Stomach (tissue), 9 donors: Measurements from ENCODE around the gene DNAJC22. TPM values are rescaled to one million over a fixed set of nuclear protein-coding genes. Genes with fewer than 3 reads are reported as not detected.
"Not testable (repeated sequence)": the region's sequence is repeated elsewhere in the genome, so short reads cannot be mapped to it uniquely, and the experiment has no call there.

Experiments used
- DNase-seq, 2 donors: peaks; one replicate each; pipeline versions ENCODE4 v3.0.0 to v3.0.0-alpha.2; 2013 to 2019
- H3K27ac ChIP-seq, 5 donors: fragments of 200-600 bp in 4 of 5; sonication (generic) in 4 of 5; one replicate each; pipeline ENCODE4 v1.5.1; 2013 to 2019; ENCODE audit warnings: mild to moderate bottlenecking in 1 of 5, moderate library complexity in 1 of 5
- H3K27me3 ChIP-seq, 3 donors: fragments of 200-600 bp; sonication (generic); one replicate each; pipeline ENCODE4 v1.5.1; 2017 to 2019; ENCODE audit warnings: mixed run types in 1 of 3
- H3K36me3 ChIP-seq, 4 donors: fragments of 200-600 bp; sonication (generic); 1 replicate in 3 of 4; 2 replicates in 1 of 4; pipeline ENCODE4 v1.5.1; 2016 to 2019
- H3K4me1 ChIP-seq, 4 donors: fragments of 200-600 bp; sonication (generic); one replicate each; pipeline ENCODE4 v1.5.1; 2016 to 2019
- H3K4me3 ChIP-seq, 4 donors: fragments of 200-600 bp; sonication (generic) in 3 of 4; one replicate each; pipeline ENCODE4 v1.5.1; 2016 to 2019; ENCODE audit warnings: mild to moderate bottlenecking in 1 of 4
- H3K9me3 ChIP-seq, 4 donors: fragments of 200-600 bp; sonication (generic); one replicate each; pipeline ENCODE4 v1.5.1; 2016 to 2019
- CTCF ChIP-seq, 7 experiments: fragments of 450-650 bp in 4 of 7; fragments of 200-600 bp in 3 of 7; sonication (generic) in 3 of 7; IDR thresholded peaks; one replicate each; pipeline ENCODE4 v1.5.1; 2016 to 2019; ENCODE audit warnings: antibody characterized with exemption in 7 of 7, control low read depth in 2 of 7, mild to moderate bottlenecking in 1 of 7
- EP300 ChIP-seq: sonication (generic); formaldehyde crosslinking; IDR thresholded peaks from one replicate; pipeline ENCODE4 v1.6.1; 2017; ENCODE audit warnings: antibody characterized with exemption
- POLR2A ChIP-seq, 4 donors: fragments of 450-650 bp; IDR thresholded peaks; one replicate each; pipeline ENCODE4 v1.6.1; 2016; ENCODE audit warnings: antibody characterized with exemption in 4 of 4, control low read depth in 2 of 4, mild to moderate bottlenecking in 1 of 4, moderate library complexity in 1 of 4
- POLR2AphosphoS5 ChIP-seq, 3 donors: sonication (generic); formaldehyde crosslinking; IDR thresholded peaks; one replicate each; pipeline ENCODE4 v1.6.1; 2016; ENCODE audit warnings: antibody characterized with exemption in 3 of 3
- WGBS, 5 donors: extraction: QIAGEN DNeasy Blood & Tissue Kit in 3 of 5; methylation state at CpG; one replicate each; pipeline versions ENCODE4 v1.1.5 to v1.1.7; 2013 to 2018; 5-methylcytosine and 5-hydroxymethylcytosine counted together
- intact Hi-C: fragments of 100-400 bp; cut with DNase I; formaldehyde crosslinking; loops from one replicate; pipeline ENCODE4 v1.15.1; 2023; ENCODE audit warnings: low total_unique reads
- polyA plus RNA-seq, 3 donors: library from polyadenylated mRNA; stranded (reverse); fragments of 200-250 nt; gene quantifications; one replicate each; pipeline ENCODE4 v1.2.3, GENCODE V29; 2013
- total RNA-seq, 5 donors: library from RNA; depleted of rRNA; stranded (reverse); fragments of >200 nt; gene quantifications; one replicate each; pipeline versions ENCODE4 v1.1.0 to v1.2.3, GENCODE V29; 2014 to 2016
- donor health status: healthy with polysubstance abuse.
- donor health status: Bipolar disorder and iron deficiency.
- donor health status: healthy.

The DNAJC22 gene
- total and polyA plus RNA-seq, 8 donors, result 1.5 to 54.7 (median 3.1) TPM; not detected in 1

- Histone ChIP-seq H3K4me1 (peaks cover 0 to under 1% (median 0%) of the 10 kb centered on the region in 4 donors), H3K9me3 (no peaks in the 10 kb centered on the region), H3K4me3 (no peak overlapping the region), H3K36me3 (peaks cover 0 to 11% (median 5%) of the 10 kb centered on the region in 4 donors), H3K27me3 (no peaks in the 10 kb centered on the region), H3K27ac (no peak overlapping the region)
- DNase-seq, result no peak
- 79 to 95% (median 81%) methylated on average over 1 of the region's 1 CpG for WGBS, 5 donors
- TF ChIP-seq CTCF (IDR thresholded peaks at IDR 0.05) (no peak), POLR2AphosphoS5 (IDR thresholded peaks at IDR 0.05) (no peak), EP300 (no peak), POLR2A (IDR thresholded peaks at IDR 0.05) (no peak)
- intact Hi-C loops, result no loop called here
Observed at GRCh38 chr12:49375406-49375805, 28.7 kb downstream of the DNAJC22 start.

- intact Hi-C loops, result no loop called here
- no peaks in the 10 kb centered on the region for H3K4me1 ChIP-seq
- no peak for DNase-seq
- WGBS, 5 donors, result 42 to 82% (median 68%) methylated on average over 2 of the region's 2 CpGs
- H3K36me3 ChIP-seq, result peaks cover 0 to 11% (median 5%) of the 10 kb centered on the region in 4 donors
- H3K27ac ChIP-seq, result no peak overlapping the region
- H3K27me3 ChIP-seq, result no peaks in the 10 kb centered on the region
- no peaks in the 10 kb centered on the region for H3K9me3 ChIP-seq
- TF ChIP-seq POLR2AphosphoS5 (IDR thresholded peaks at IDR 0.05) (no peak), POLR2A (IDR thresholded peaks at IDR 0.05) (no peak), EP300 (no peak), CTCF (IDR thresholded peaks at IDR 0.05) (no peak)
- no peak overlapping the region for H3K4me3 ChIP-seq
Observed at GRCh38 chr12:49377386-49377785, 30.7 kb downstream of the DNAJC22 start.

DNA sequence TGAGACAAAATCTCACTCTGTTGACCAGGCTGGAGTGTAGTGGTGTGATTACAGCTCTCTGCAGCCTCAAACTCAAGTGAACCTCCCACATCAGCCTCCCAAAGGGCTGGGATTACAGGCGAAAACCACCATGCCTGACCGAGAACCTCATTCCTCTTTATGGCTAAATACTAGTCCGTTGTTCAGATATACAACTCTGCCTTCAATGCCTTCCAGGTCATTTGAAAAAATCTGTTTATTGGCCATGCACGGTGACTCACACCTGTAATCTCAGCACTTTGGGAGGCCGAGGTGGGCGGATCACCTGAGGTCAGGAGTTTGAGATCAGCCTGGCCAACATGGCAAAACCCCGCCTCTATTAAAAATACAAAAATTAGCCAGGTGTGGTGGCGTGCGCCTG, 33.5 kb downstream of the DNAJC22 start:
- H3K9me3 ChIP-seq, H3K4me3 ChIP-seq, DNase-seq, H3K27ac ChIP-seq, H3K4me1 ChIP-seq, H3K27me3 ChIP-seq, H3K36me3 ChIP-seq, intact Hi-C loops: not testable (repeated sequence)
- 89 to 94% (median 93%) methylated on average over 9 of the region's 9 CpGs for WGBS, 5 donors

DNA sequence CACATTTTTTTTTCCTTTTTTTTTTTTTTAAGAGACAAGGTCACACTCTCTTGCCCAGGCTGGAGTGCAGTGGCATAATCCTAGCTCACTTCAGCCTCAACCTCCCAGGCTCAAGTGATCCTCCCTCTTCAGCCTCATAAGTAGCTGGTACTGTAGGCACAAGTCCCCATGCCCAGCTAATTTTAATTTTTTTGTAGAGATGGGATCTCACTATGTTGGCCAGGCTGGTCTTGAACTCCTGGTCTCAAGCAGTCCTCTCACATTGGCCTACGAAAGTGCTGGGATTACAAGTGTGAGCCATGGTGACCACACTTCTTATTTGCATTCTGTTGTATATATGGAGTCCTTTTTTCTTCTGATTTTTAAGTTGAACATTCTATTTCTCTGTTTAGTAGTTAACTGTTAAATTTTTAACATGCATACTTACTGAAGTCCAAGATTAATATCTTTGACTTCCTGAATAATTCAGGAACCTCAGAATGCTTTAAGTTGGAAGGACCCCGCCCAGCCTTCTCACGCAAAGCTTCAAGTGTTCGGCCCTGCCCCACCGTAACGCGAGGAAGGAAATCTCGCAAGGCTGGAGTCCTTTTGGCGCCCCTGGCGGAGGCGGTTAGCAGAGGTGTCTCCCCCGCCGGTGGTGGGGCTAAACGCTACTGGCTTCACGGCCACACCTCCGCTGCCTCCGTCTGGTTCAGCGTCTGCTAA, 42.1 kb downstream of the DNAJC22 start:
- intact Hi-C loops, result no loop called here
- peaks cover 0 to 7% (median 0%) of the 10 kb centered on the region in 4 donors for H3K36me3 ChIP-seq
- no peak overlapping the region for H3K27ac ChIP-seq
- no peaks in the 10 kb centered on the region for H3K9me3 ChIP-seq
- no peaks in the 10 kb centered on the region for H3K27me3 ChIP-seq
- peak; percentile 28 to 57 for DNase-seq
- no peak overlapping the region for H3K4me3 ChIP-seq
- TF ChIP-seq POLR2AphosphoS5 (IDR thresholded peaks at IDR 0.05), result no peak
- no peak for TF ChIP-seq CTCF (IDR thresholded peaks at IDR 0.05)
- no peak for TF ChIP-seq POLR2A (IDR thresholded peaks at IDR 0.05)
- no peaks in the 10 kb centered on the region for H3K4me1 ChIP-seq
- WGBS, 5 donors, result 72 to 87% (median 79%) methylated on average over 18 of the region's 18 CpGs

DNA sequence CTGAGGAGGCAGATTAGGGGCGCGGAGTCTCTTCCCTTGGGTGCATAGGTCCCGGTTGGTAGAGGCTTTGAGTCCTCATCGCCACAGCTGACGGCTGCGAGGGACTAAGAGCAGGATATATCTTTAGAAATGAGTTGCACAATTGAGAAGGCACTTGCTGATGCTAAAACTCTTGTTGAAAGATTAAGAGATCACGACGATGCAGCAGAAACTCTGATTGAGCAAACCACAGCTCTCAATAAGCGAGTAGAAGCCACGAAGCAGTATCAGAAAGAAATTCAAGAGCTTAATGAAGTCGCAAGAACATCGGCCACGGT, 42.7 kb downstream of the DNAJC22 start:
- Histone ChIP-seq H3K4me3 (no peak overlapping the region), H3K36me3 (peaks cover 0 to 7% (median 0%) of the 10 kb centered on the region in 4 donors), H3K27me3 (no peaks in the 10 kb centered on the region), H3K9me3 (no peaks in the 10 kb centered on the region), H3K4me1 (no peaks in the 10 kb centered on the region), H3K27ac (no peak overlapping the region)
- 85 to 93% (median 89%) methylated on average over 13 of the region's 13 CpGs for WGBS, 5 donors
- no peak for DNase-seq
- intact Hi-C loops, result no loop called here
- TF ChIP-seq POLR2AphosphoS5 (IDR thresholded peaks at IDR 0.05) (no peak), POLR2A (IDR thresholded peaks at IDR 0.05) (no peak), CTCF (IDR thresholded peaks at IDR 0.05) (no peak), EP300 (no peak)
